NB4 (cell line): ENCODE measurements around the gene FAM53B.

Source experiments
- POLR2A ChIP-seq: IDR thresholded peaks from 2 replicates; pipeline ENCODE4 v1.6.1; 2011; ENCODE audit warnings: mild to moderate bottlenecking; ENCODE audit not compliant: insufficient read length; ENCODE audit errors: extremely low read depth
- TF ChIP-seq, protein P1 (sequence below): IDR thresholded peaks from one replicate; pipeline ENCODE4 v1.5.1; 2012; ENCODE audit warnings: low read depth, low read length

GRCh38 chr10:124717911-124718741 is 26.1 kb downstream of the FAM53B start:
- TF ChIP-seq, protein P1, sequence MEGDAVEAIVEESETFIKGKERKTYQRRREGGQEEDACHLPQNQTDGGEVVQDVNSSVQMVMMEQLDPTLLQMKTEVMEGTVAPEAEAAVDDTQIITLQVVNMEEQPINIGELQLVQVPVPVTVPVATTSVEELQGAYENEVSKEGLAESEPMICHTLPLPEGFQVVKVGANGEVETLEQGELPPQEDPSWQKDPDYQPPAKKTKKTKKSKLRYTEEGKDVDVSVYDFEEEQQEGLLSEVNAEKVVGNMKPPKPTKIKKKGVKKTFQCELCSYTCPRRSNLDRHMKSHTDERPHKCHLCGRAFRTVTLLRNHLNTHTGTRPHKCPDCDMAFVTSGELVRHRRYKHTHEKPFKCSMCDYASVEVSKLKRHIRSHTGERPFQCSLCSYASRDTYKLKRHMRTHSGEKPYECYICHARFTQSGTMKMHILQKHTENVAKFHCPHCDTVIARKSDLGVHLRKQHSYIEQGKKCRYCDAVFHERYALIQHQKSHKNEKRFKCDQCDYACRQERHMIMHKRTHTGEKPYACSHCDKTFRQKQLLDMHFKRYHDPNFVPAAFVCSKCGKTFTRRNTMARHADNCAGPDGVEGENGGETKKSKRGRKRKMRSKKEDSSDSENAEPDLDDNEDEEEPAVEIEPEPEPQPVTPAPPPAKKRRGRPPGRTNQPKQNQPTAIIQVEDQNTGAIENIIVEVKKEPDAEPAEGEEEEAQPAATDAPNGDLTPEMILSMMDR, result no peak
- no peak for TF ChIP-seq POLR2A
